IPS-18c (cell line): ENCODE data around the gene ATP5F1D.

Source experiments
- H3K4me3 ChIP-seq: 2 replicates; pipeline ENCODE4 v1.7.0; 2013; ENCODE audit warnings: low read depth, mild to moderate bottlenecking, low read length, moderate library complexity; ENCODE audit not compliant: insufficient read depth
- H3K9me3 ChIP-seq: one replicate; pipeline ENCODE4 v1.6.1; 2013; ENCODE audit warnings: mild to moderate bottlenecking, low read length, moderate library complexity; ENCODE audit not compliant: control insufficient read depth, insufficient read depth

Gene ATP5F1D

DNA sequence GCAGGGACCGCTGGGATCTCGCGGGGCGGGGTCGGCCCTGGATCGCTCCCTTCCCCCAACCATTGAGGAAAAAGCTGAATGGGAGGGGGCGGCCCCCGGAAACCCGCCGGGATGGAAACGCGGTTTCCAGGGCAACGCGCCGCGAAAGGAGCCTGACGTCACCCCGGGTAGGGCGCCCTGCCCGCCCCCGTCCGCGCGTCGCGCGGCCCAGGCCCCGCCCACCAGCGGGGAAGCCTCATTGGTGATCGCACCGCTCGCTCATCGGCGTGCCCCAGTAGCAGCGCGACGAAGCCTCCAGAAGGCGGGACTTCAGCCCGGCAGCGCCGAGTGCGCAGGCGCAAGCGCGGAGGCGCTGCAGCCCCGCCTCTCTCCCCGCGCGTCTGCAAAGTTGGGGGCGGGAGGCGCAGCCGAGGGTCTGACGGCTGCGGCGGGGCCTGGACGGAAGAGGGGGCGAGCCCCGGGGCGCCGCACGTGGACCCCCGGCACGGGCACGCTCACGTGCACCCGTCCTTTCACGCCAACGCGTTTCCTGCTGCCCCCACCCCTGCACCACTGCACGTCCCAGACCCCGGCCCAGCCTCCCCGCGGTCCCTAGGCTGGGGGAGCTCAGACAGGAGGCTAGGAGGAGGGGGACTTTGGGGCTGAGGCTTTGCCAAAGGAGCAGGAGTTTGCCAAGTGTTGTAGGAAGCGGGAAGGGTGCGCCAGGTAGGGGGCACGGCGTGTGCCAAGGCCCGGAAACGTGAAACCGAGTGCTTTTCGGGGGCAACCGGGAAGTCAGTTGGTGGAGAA, 19.4 kb downstream of the ATP5F1D start:
- peak overlapping the region; percentile 86 for H3K4me3 ChIP-seq

GRCh38 chr19:1261538-1261797, 19.9 kb downstream of the ATP5F1D start:
- peak overlapping the region; percentile 86 for H3K4me3 ChIP-seq
- H3K9me3 ChIP-seq: peaks cover 4% of the 10 kb centered on the region

More for the DNA sequence above, 19.4 kb downstream of the ATP5F1D start:
- peaks cover 4% of the 10 kb centered on the region for H3K9me3 ChIP-seq

DNA sequence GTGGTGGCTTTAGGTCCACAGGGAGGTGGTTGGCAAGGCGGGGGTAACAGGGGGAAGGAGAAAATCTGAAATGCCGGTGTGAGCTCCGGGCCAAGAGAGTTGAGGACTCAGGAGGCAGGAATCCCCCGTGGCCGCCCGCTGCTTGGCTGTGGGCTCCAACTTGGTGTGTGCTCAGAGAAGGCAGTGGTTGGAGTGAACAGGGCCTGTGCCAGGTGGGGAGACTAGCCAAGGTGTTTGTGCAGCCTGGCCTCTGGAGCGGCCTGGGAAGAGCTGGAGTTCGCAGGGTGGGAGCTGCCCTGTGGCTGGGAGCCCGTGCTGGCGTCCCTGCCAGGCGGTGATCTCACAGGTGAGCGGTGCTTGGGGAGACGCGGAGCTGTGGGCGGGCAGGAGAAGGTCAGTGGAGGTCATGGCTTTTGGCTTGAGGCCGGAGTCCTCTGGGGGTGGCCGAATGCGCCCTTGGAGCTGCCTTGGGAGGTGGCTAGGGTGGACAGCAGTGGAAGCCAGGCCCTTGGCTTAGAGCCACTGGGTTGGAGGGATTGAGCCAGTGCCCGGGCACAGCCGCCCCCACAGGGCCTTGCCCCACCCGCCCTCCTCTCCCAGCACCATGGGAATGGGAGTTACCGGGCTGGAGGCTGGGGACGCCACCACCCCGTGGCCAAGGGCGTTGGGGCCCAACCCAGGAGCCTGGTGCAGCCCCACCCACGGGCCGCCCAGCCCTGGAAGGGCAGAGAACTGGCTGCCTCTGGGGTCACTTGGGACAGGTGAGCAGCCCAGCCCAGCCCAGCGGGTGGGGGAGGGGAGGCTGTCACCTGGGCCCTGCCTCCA, 20.5 kb downstream of the ATP5F1D start:
- Histone ChIP-seq H3K9me3 (peaks cover 4% of the 10 kb centered on the region), H3K4me3 (peak overlapping the region; percentile 86)

- Histone ChIP-seq H3K4me3 (peak overlapping the region; percentile 86), H3K9me3 (peaks cover 2% of the 10 kb centered on the region)
Measured at GRCh38 chr19:1262623-1263123, 21.1 kb downstream of the ATP5F1D start.

DNA sequence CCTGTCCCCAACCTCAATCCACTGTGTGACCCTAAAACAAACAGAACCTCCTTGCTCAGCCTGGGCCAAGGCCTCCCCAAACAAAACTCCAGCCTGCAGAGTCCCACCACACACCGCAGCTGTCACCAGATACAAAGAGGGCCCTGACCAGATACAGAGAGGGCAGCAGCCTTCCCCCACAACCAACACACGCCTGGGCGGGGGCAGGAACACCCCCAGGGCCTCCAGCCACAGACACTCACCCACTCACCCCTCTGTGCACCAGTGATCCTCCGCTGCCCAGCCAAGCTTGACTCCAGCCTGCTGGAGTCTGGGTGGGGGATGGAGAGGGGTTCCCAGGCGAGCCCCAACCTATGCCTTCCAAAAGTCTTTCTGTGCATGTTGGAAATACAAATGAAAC, 21.6 kb downstream of the ATP5F1D start:
- Histone ChIP-seq H3K4me3 (no peak overlapping the region), H3K9me3 (peaks cover 2% of the 10 kb centered on the region)

DNA sequence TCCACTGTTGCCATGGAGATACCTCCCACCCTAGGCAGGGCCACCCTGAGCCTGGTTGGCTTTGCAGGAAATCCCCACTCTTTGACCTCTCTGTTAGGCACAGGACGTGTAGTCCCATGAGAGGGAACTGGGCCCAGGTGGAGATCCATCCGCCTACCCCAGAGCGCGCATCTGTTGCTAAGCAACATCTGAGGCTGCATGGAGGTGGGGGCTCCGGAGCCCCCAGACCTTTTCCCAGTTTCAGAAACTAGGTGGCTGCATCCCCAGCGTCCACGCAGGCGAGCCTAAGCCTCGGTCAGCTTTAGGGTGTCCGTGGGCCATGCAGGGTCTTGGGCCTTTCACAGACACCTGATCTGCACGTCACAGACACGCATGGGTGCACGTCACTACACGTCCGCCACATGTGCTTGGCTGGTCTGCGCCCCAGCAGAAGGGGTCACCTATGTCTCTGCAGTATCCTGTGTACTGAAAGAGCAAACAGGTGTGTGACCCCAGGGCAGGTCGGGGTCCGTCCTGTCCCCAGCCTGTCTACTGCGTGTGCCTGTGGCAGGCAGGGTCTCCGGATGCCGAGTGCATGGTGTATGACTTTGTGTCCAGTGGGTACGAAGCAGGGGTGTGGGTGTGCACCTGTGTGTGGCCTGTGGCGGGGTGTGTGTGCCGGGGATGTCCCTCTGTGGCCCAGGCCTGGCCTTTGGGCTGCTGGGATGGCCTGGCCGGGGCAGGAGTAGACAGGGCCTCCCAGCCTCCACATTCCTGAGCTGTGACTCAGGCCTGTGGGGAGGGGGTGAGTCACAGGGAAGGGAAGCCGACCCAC, 23.5 kb downstream of the ATP5F1D start:
- Histone ChIP-seq H3K4me3 (peak overlapping the region; percentile 51; the same call in 1 of the 2 replicates), H3K9me3 (no peaks in the 10 kb centered on the region)

DNA sequence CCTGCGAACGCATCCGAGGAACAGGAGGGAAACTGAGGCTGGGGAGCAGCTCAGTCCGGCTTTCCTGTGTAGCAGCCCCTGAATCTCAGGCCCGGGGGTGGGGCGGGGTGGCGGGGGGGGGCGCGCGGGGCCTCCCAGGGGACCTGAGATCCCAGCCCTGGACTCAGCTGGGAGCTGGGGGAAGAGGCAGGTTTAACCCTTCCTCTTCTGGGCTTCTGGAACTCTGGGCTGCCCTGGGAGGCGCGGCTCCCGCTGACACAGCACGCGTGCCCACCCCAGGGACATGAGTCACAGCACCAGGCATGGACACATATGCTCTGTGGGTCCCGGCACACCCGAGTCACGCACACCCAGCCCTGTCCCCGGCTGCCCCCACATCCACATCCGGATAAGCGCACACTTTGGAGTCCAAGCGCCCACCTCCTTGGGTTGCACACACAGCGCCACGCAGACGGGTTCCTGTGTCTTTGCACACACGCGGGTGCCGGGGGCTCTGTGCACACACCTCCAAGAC, 24.1 kb downstream of the ATP5F1D start:
- peak overlapping the region; percentile 51 for H3K4me3 ChIP-seq

DNA sequence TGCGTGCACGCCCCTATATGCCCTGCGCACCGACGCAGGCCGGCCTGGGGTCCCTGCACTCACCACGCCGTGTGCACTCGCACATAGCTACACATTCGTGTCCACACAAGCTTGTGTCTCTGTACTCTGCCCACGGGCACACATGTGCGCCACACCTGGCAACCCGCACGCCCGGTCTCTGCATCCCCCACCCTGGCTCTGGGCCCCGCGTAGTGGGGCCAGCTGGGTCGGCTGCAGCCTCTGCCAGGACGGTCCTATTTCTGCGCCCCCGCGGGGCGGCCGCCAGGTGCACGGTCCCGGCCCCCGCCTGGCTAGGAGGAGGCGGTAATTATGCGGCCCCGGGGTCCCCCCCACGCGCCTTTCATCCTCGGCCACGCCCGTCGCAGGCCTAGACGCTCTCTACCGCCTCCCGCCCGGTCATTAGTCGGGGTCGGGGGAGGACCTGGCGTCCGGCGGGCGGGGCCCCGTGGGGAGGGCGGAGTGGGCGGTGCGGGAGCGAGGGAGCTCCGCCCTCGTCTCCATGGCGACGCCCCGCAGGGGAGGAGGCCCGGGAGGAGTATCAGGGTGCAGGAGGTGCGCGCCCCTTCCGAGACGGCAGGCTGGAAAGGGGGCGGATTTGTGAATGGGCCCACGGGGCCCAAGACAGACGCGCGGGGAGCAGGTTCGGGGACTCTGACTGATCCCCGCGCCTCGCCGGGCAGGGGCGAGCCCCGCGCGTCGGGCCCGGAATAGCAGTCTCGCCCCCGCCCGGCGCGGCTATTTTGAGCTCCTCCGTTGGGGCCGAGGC, 24.8 kb downstream of the ATP5F1D start:
- Histone ChIP-seq H3K9me3 (no peaks in the 10 kb centered on the region), H3K4me3 (peak overlapping the region; percentile 51)

More for the DNA sequence above, 24.1 kb downstream of the ATP5F1D start:
- H3K9me3 ChIP-seq: no peaks in the 10 kb centered on the region

- Histone ChIP-seq H3K9me3 (no peaks in the 10 kb centered on the region), H3K4me3 (peak overlapping the region; percentile 51)
Measured at GRCh38 chr19:1266916-1267476, 25.4 kb downstream of the ATP5F1D start.

GRCh38 chr19:1267477-1268225, 26.1 kb downstream of the ATP5F1D start:
- H3K4me3 ChIP-seq: peak overlapping the region; percentile 51

DNA sequence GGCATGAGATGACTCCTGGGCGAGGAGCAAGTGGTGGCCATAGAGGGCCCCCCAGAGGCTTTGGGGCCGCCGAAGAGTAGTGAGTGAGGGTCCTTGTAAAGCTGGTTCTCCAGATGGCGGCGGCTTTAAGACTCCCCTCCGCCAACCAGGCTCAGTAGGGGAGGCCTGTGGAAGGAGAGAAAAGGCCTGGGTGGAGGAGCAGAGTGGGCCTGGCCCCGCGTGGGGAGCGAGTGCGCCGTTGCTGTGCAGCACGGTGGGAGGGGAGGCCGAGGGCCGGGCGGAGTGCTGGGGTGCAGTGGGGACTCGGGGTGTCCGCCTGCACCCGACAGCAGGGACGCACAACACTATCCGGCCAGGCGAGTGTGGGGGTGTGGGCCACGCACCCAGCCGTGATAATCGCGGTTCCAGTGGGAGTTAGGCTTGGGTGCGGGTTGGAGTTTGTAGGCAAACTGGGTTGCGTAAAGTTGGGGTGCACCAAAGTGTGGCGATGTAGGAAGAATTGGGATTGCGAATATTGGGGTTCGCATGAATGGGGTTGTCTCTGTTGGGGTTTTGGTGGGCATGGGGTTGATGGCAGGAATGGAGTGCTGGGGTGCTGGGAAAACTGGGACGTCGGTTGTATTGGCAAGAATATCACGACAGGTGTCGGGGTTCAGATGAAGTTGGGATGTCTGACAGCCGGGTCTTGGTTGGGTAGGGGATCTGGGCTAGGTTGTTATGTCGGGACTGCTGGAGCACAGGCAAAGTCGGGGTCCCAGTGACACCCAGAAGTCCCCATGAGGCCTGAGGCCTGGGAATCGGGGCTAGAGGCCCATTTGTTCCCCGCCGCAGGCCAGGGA, 26.9 kb downstream of the ATP5F1D start:
- Histone ChIP-seq H3K9me3 (no peaks in the 10 kb centered on the region), H3K4me3 (peak overlapping the region; percentile 31)

More at GRCh38 chr19:1267477-1268225, 26.1 kb downstream of the ATP5F1D start:
- no peaks in the 10 kb centered on the region for H3K9me3 ChIP-seq

DNA sequence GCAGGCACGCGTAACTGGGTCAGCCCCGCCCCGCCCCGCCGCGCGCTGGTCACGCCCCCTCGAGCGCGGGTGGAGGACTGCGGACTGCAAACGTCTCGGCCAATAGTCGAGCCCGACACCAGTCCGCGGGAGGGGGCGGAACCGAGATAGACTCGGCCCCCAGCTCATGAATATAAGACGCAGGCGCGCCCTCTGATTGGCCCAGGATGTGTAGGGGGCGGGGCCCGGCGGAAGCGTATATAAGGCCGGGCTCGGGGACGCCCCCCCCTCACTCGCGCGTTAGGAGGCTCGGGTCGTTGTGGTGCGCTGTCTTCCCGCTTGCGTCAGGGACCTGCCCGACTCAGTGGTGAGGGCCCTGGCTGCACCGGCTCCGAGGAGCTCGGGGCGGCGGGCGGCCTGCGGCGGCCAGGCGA, 27.5 kb downstream of the ATP5F1D start, which contains the start of gene CIRBP:
Gene CIRBP (plus strand): TSS at position 268 of the 413 bp plus-strand sequence. CDS start 1,602 bp downstream, outside the sequence.
- peak within 1 kb of the TSS; percentile 84 for H3K4me3 ChIP-seq
- no peaks in the 10 kb centered on the region for H3K9me3 ChIP-seq

DNA sequence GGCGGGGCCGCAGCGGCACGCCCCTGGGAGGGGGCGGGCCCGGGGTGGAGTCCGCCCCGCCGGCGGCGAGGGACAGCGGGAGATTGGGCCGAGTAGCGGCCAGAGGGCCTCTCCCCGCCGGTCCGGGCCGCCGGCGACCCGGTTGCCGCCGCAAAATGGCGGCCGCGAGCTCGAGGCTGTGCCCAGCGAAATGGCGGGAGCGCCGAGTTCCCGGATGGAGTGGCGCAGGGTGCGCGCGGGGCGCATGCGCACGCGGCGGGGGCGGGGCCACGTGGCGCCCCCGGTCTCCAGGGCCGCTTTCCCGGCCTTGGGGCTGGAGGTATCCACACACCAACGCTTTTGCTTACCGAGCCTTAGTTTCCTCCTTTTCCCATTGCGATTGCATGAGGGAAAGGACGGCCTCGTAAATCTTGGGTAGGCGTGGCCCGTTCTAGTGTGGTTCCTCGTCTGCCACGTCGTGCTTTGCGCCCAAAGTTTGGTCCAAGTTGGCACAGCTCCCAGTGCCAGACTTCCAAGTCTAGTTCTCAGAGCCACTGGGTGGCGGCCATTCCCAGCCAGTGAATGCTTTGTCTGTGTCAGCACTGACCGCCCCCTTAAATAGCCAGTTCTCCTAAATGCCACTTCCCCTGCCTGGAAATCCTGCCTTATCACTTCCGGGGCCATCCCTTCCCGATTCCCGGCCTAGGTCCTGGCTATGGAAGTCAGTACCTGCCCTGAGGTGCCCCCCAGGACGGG, 28.1 kb downstream of the ATP5F1D start:
- Histone ChIP-seq H3K9me3 (no peaks in the 10 kb centered on the region), H3K4me3 (peak overlapping the region; percentile 84)

- H3K4me3 ChIP-seq: peak overlapping the region; percentile 84
Measured at GRCh38 chr19:1270213-1270853, 28.8 kb downstream of the ATP5F1D start.

More at GRCh38 chr19:1270213-1270853, 28.8 kb downstream of the ATP5F1D start:
- H3K9me3 ChIP-seq: no peaks in the 10 kb centered on the region
